ENCODE measurements around the gene CYFIP1.

DNA sequence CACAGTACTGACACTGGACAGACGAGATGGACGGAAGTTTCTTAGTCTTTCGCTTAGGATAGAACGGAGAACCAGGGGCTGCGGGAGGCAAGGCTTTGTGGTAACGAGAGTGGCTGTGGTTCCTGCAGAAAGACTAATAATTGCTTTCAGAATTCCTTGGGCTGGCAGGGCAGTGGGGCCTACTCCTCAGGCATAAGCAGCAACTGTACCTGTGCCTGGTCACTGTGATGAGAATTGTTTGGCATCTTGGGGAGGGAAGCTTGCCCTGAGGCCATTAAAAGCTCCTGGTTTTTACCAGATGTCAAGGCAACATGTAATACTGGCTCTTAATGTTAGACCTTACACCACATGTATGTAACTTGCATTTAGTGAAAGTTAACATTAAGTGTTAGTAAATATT, 134.1 kb downstream of the CYFIP1 start:
- TF ChIP-seq POLR2AphosphoS5 (IDR thresholded peaks at IDR 0.05; ENCODE audit: low read depth, low read length) (no peak), POLR2A (IDR thresholded peaks at IDR 0.05; ENCODE audit: low read depth, low read length) (no peak)
